Endothelial cell of hepatic sinusoid (primary cell): ENCODE data around the gene PRB3.

Experiments
- in situ Hi-C: cut with HindIII; loops from 2 replicates; pipeline ENCODE4 v1.10.0; 2017; ENCODE audit warnings: low sequenced_read_pairs

The PRB3 gene

GRCh38 chr12:11269607-11270006 lies at the start of gene PRB3:
Gene PRB3, minus strand, starts transcription at chr12:11269707. Its CDS starts 38 bp downstream, at chr12:11269669.
- in situ Hi-C loops: no loop called here

DNA sequence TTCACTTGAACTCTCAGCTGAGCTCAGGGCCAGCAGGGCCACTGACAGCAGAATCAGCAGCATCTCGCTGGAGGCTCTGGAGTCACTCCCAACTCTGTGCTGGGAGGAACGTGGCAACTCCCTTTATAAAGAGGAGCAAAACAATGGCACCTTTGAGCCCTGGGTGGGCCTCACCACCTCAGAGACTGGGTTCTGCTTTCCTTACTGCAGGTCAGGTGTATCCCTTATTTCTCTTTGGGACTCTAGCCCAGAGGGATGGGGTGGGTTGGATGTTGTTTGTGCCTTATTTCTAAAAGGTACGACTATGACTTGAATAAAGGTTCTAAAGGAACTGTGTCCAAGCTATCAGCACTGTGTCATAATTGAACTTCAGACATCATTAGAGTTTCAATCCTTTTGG lies 40.8 kb upstream of the PRB3 start, which contains the start of gene PRB4:
PRB4 (minus strand) TSS at position 101 of the 400 bp plus-strand sequence; CDS start at position 63, 38 bp downstream.
- in situ Hi-C loops: no loop called here

DNA sequence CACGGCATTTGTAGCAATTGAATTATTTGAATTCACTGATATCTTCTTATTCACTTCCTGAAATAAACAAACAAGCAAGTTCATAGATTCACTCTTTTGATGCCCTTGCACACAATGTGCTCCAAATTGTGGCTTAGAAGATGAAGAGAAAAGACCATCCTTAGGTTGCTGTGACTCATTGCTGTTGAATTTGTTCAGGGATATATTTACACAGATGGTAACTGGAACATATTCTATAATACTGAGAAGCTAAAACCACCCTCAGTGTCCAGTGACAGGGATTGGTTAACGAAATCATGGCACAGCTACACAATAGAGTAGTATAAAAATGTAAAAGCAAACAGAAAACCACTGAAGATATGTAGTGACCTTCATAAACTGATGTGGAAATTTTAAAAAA lies 37.6 kb upstream of the PRB3 start:
- in situ Hi-C loops: no loop called here

GRCh38 chr12:11273449-11273848 lies 3.9 kb upstream of the PRB3 start:
- in situ Hi-C loops: no loop called here

DNA sequence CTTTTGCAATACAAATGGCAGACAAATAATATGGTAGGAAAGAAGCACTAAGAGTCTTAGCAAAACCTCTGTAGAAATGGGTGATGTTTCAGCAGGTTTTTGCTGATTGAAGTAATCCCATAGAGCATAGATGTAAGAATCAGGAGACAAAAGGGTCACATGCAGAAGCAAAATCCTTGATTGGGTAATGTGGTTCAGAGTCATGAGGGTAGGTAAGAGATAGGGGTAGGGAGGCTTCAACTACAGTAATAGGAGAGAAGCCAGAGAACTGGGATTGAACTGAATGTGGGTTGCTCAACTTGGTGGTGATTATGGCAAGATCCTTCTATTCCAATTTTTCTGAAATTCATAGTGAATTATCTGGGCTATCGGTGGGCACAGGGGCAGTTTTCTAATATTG lies 5.0 kb downstream of the PRB3 start:
- in situ Hi-C loops: no loop called here

- in situ Hi-C loops: no loop called here
Observed at GRCh38 chr12:11246489-11246888, 23.0 kb downstream of the PRB3 start.

- in situ Hi-C loops: no loop called here
Observed at GRCh38 chr12:11242656-11243055, 26.9 kb downstream of the PRB3 start.

- in situ Hi-C loops: no loop called here
Observed at GRCh38 chr12:11240348-11240930, 29.1 kb downstream of the PRB3 start.

DNA sequence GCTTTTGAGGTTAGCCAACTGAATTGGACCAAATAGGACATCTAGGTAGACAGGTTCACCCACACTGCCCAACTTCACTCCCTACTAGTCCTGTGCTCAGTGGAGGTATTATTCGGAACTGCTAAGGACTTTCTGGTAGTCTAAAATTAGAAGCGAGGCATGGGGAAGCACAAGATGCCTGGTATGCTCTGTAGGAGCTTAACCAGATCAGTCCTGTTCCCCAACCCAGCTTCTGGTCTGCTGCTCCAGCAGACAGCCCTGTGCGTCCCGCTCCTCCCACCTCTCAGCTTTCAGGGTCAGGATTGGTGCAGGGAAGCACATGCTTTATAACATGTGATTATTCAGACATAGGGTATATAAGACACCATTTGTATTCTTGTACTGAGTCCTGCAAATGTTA lies 31.2 kb downstream of the PRB3 start:
- in situ Hi-C loops: no loop called here

- in situ Hi-C loops: no loop called here
Observed at GRCh38 chr12:11233532-11233931, 36.0 kb downstream of the PRB3 start.

- in situ Hi-C loops: no loop called here
Observed at GRCh38 chr12:11228296-11228879, 41.1 kb downstream of the PRB3 start.

DNA sequence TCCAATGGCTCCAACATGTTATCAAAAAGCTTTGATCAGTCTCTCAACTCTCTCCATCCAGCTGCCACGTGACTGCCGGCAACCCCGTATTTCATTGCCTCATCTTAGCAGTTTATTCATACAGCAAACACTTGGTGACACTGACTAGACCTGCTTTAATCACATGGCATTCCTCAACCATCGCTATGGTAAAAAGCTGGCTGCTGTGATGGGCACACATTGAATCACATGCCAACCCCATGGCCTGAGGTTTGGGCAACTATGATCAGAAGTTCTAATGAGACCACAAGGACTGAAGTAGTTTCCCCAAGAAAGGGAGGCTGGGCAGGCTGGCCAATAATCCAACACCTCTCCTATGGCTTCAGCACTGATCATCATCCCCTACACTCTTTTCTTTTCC lies 42.1 kb downstream of the PRB3 start:
- in situ Hi-C loops: no loop called here
